ENCODE measurements around the gene HMCN1. TPM values are rescaled to one million over a fixed set of nuclear protein-coding genes. Genes with fewer than 3 reads are reported as not detected.

The HMCN1 gene
- total RNA-seq, 1 experiment from 2014 or later, result under 0.01 TPM

- Histone ChIP-seq H3K4me3 (no peak overlapping the region), H3K36me3 (no peaks in the 10 kb centered on the region), H3K9me3 (no peaks in the 10 kb centered on the region), H3K27me3 (peaks cover 14% of the 10 kb centered on the region)
- DNase-seq, result no peak
These were observed 308.0 kb downstream of the HMCN1 start for GRCh38 chr1:186042230-186042629.

DNA sequence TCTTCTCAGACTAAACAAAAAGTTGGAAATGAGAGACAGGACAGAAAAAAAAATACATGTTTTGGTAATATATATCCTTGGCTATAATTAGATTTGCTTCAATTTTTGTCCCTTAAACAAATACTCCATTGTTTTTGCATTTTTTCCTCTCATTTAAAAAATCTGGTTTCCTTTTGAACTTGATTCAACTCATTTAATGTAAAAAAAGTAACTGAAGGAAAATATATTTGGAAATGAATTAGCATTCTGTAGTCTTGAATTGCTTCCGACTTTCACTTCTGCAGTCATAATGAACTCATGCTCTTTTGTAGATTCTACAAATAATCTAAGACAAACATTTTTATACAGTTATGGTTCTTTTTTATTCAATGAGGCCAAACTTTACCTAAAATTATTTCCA, 309.1 kb downstream of the HMCN1 start:
- no peak for DNase-seq
- H3K9me3 ChIP-seq, result no peaks in the 10 kb centered on the region
- H3K4me3 ChIP-seq, result no peak overlapping the region
- no peaks in the 10 kb centered on the region for H3K36me3 ChIP-seq
- peaks cover 10% of the 10 kb centered on the region for H3K27me3 ChIP-seq

DNA sequence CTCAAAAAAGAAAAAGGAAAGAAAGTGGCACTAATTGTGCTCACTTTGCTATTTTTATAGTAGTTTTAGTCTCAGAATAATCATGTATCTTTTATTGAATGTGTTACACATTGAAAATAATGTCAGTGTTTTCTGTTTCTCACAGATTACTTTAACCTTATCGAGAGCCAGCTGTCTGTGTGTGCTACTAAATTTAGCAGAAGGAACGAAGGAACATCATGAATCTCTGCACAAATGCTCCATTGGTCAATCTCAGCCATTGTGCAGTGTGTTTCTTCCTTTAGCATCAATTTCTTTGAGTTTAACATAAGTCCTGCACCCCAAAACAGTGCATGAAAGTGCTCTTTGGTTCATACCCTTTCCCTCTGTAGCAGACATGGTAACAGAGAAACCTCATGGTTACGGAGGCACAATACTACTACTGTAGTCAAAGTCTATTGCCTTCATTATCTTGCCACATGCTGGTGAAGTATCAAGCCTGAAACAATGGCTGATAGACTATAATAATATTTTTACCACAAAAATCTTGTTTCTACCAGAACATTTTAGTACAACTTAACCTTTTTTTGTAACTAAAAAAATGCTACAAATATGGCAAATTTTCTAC, 310.0 kb downstream of the HMCN1 start:
- no peaks in the 10 kb centered on the region for H3K9me3 ChIP-seq
- no peak overlapping the region for H3K4me3 ChIP-seq
- peaks cover 6% of the 10 kb centered on the region for H3K27me3 ChIP-seq
- H3K36me3 ChIP-seq, result no peaks in the 10 kb centered on the region
- DNase-seq, result no peak

- Histone ChIP-seq H3K27me3 (peaks cover 6% of the 10 kb centered on the region), H3K36me3 (no peaks in the 10 kb centered on the region), H3K9me3 (no peaks in the 10 kb centered on the region), H3K4me3 (no peak overlapping the region)
- no peak for DNase-seq
These were observed 312.4 kb downstream of the HMCN1 start for GRCh38 chr1:186046437-186047211.

DNA sequence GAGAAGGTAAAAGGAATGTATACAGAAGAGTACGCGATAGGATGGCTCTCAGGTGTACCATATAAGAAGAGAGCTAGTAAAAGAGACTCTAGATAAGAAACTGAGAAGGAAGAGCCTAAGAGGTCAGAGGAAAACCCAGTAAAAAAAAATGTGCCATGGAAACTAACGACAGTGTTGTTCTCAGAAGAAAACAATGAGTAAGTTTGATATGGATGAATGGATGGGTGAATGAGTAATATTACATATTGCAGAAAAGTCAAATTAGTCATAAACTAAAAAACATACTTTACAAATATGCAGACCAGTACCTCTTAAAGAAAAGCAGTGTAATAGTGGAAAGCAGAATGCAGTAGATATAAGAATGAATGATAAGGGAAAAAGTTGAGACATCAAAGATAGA, 316.2 kb downstream of the HMCN1 start:
- no peaks in the 10 kb centered on the region; the same call in 1 of the 2 replicates for H3K27me3 ChIP-seq

GRCh38 chr1:186054003-186054402, 319.8 kb downstream of the HMCN1 start:
- Histone ChIP-seq H3K9me3 (no peaks in the 10 kb centered on the region), H3K27me3 (no peaks in the 10 kb centered on the region; the same call in 1 of the 2 replicates), H3K4me3 (no peak overlapping the region), H3K36me3 (no peaks in the 10 kb centered on the region)
- no peak for DNase-seq

More for the DNA sequence above, 316.2 kb downstream of the HMCN1 start:
- no peaks in the 10 kb centered on the region for H3K9me3 ChIP-seq
- no peak overlapping the region for H3K4me3 ChIP-seq
- no peaks in the 10 kb centered on the region for H3K36me3 ChIP-seq
- DNase-seq, result no peak

- Histone ChIP-seq H3K4me3 (no peak overlapping the region), H3K27me3 (no peaks in the 10 kb centered on the region; the same call in 1 of the 2 replicates), H3K9me3 (no peaks in the 10 kb centered on the region), H3K36me3 (no peaks in the 10 kb centered on the region)
- no peak for DNase-seq
These were observed 320.7 kb downstream of the HMCN1 start for GRCh38 chr1:186054932-186055331.

- Histone ChIP-seq H3K9me3 (no peaks in the 10 kb centered on the region), H3K36me3 (no peaks in the 10 kb centered on the region), H3K4me3 (no peak overlapping the region), H3K27me3 (no peaks in the 10 kb centered on the region; the same call in 1 of the 2 replicates)
- no peak for DNase-seq
These were observed 321.7 kb downstream of the HMCN1 start for GRCh38 chr1:186055846-186056245.

- no peak overlapping the region for H3K4me3 ChIP-seq
- DNase-seq, result no peak
- no peaks in the 10 kb centered on the region; the same call in 1 of the 2 replicates for H3K27me3 ChIP-seq
- H3K36me3 ChIP-seq, result no peaks in the 10 kb centered on the region
- no peaks in the 10 kb centered on the region for H3K9me3 ChIP-seq
These were observed 322.9 kb downstream of the HMCN1 start for GRCh38 chr1:186057086-186057485.

DNA sequence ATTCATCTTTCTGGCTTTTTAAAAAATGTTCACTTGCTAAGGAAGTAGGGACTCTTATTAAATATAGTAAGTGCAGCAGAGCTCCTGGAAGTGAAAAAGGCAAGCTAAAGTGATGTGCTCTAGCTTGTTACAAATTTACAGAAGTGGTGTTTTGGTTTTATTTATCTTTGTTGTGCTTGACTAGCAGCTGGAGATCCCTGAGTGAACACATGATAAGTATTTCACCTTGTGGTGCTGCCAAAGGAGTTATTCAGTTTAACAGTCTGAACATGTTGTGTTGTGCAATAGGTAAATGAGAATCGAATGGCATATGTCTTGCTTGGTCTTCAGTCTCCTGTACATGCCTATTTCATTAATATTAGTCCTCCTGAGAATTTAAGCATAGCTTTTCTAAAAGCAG, 325.1 kb downstream of the HMCN1 start:
- no peaks in the 10 kb centered on the region for H3K9me3 ChIP-seq
- no peak for DNase-seq
- H3K4me3 ChIP-seq, result no peak overlapping the region
- no peaks in the 10 kb centered on the region for H3K36me3 ChIP-seq
- no peaks in the 10 kb centered on the region; the same call in none of the 2 replicates for H3K27me3 ChIP-seq

GRCh38 chr1:186059752-186060151, 325.6 kb downstream of the HMCN1 start:
- Histone ChIP-seq H3K4me3 (no peak overlapping the region), H3K36me3 (no peaks in the 10 kb centered on the region), H3K27me3 (no peaks in the 10 kb centered on the region; the same call in none of the 2 replicates), H3K9me3 (no peaks in the 10 kb centered on the region)
- no peak for DNase-seq

DNA sequence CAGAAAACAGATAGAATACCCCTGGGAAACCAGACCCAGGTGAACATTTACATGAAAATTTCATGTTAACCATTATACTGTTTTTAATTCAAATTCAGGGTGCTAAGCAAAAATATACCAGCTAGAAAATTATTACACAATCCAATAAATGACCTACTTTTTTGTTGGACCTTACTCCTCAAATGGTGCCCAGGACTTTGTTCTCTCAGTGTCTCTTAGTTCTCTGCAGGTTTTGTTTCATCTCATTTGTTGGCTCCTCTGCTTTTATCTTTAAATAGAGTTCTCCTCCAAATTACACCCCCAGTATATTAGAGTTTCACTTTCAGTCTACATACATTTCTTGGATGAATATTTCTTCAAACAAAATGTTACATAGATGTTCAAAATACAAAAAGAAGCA, 326.0 kb downstream of the HMCN1 start:
- DNase-seq, result no peak
- no peaks in the 10 kb centered on the region; the same call in none of the 2 replicates for H3K27me3 ChIP-seq
- no peaks in the 10 kb centered on the region for H3K9me3 ChIP-seq
- H3K4me3 ChIP-seq, result no peak overlapping the region
- no peaks in the 10 kb centered on the region for H3K36me3 ChIP-seq

GRCh38 chr1:186063091-186063657, 329.0 kb downstream of the HMCN1 start:
- H3K9me3 ChIP-seq, result no peaks in the 10 kb centered on the region
- no peaks in the 10 kb centered on the region for H3K36me3 ChIP-seq
- peaks cover 11% of the 10 kb centered on the region for H3K27me3 ChIP-seq
- no peak overlapping the region for H3K4me3 ChIP-seq
- DNase-seq, result no peak

- no peaks in the 10 kb centered on the region for H3K36me3 ChIP-seq
- no peak overlapping the region for H3K4me3 ChIP-seq
- H3K27me3 ChIP-seq, result peaks cover 15% of the 10 kb centered on the region
- H3K9me3 ChIP-seq, result no peaks in the 10 kb centered on the region
- DNase-seq, result no peak
These were observed 332.2 kb downstream of the HMCN1 start for GRCh38 chr1:186066411-186066810.

DNA sequence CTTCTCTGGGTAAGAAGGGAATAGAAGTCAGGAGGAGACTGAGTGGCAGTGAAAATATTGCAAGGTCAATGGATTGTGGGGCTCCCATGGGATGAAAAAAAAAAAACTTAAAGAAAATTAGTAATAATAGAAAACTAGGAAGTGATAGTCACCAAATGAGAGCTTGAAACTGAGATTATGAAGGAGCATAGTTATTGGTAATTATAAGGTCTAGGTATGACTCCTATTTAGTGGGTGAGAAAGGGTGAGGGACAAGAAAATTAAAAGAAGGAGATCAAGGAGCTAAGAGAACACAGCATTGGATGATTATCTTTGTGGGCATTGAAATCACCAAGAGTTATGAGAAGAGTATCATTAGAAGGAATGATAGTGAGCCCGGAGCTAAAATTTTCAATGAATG, 339.5 kb downstream of the HMCN1 start:
- H3K36me3 ChIP-seq, result no peaks in the 10 kb centered on the region
- DNase-seq, result no peak
- H3K9me3 ChIP-seq, result no peaks in the 10 kb centered on the region
- peaks cover 18% of the 10 kb centered on the region; the same call in 1 of the 2 replicates for H3K27me3 ChIP-seq
- H3K4me3 ChIP-seq, result no peak overlapping the region

- Histone ChIP-seq H3K27me3 (peaks cover 15% of the 10 kb centered on the region; the same call in 1 of the 2 replicates), H3K36me3 (no peaks in the 10 kb centered on the region), H3K9me3 (no peaks in the 10 kb centered on the region), H3K4me3 (no peak overlapping the region)
- DNase-seq, result no peak
These were observed 341.8 kb downstream of the HMCN1 start for GRCh38 chr1:186076006-186076405.

DNA sequence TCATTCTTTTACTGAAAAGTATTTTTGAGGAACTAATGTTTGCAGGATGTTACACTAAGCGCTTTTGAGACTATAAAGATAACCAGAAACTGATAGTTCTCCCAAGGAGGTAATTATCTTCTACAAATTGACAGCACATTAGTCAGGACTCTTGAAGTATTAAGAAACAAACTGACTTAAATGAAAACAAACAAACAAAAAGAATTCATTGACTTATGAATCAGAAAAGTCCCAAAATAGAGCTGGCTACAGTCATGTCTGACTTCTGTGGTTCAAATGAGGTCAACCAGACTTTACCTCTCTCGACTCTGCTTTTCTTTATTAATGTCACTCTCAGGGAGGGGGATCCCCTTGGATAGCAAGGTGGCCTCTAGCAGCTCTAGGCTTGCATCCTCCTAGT, 344.1 kb downstream of the HMCN1 start:
- Histone ChIP-seq H3K9me3 (no peaks in the 10 kb centered on the region), H3K4me3 (no peak overlapping the region), H3K27me3 (peaks cover 10% of the 10 kb centered on the region; the same call in 1 of the 2 replicates), H3K36me3 (no peaks in the 10 kb centered on the region)
- DNase-seq, result no peak
